ENCODE results near the gene MMADHC. TPM values are rescaled to one million over a fixed set of nuclear protein-coding genes. Genes with fewer than 3 reads are reported as not detected.

The MMADHC gene
- polyA plus RNA-seq, 1 donor (not counting 4 experiments of a cell fraction or from before 2014, with no cell fraction given) = 140 TPM

DNA sequence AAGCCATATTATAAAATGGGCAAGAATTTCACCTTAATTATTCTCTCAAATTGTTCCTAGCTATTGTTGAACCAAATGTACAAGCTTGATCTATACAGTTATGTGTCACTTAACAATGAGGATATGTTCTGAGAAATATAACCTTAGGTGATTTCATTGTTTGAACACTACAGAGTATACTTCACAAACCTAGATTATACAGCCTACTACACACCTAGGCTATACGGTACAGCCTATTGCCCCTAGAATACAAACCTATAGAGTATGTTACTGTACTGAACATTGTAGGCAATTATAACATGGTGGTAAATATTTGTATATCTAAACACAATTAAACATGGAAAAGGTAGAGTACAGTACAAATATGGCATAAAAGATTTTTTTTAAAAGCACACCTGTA is 42.9 kb upstream of the MMADHC start:
- DNase-seq (ENCODE audit: low read depth, low spot score) = no peak
- FAIRE-seq = no peak
- Histone ChIP-seq H3K9ac (ENCODE audit: control insufficient read depth, extremely low read depth, insufficient read depth, low read length) (no peak overlapping the region), H4K20me1 (ENCODE audit: control insufficient read depth, extremely low read depth, insufficient read depth, low read length) (no peaks in the 10 kb centered on the region), H2AFZ (ENCODE audit: control insufficient read depth, low read length) (no peak overlapping the region), H3K27ac (ENCODE audit: control insufficient read depth, insufficient read depth, low read length) (no peak overlapping the region), H3K4me3 (ENCODE audit: control insufficient read depth in 2 of 3, extremely low read depth in 1 of 3, insufficient read depth in 2 of 3, low read depth in 1 of 3, low read length in 3 of 3) (no peak overlapping the region), H3K4me1 (ENCODE audit: control insufficient read depth, extremely low read depth, insufficient read depth, low read length) (no peaks in the 10 kb centered on the region), H3K9me3 (ENCODE audit: control insufficient read depth, low read depth, low read length) (no peaks in the 10 kb centered on the region), H3K27me3 (ENCODE audit: control insufficient read depth, extremely low read depth, insufficient read depth, low read length) (no peaks in the 10 kb centered on the region), H3K4me2 (ENCODE audit: control insufficient read depth, extremely low read depth, insufficient read depth, low read depth, low read length) (no peak overlapping the region), H3K79me2 (ENCODE audit: control insufficient read depth, insufficient read depth, low read length) (no peaks in the 10 kb centered on the region), H3K9me1 (ENCODE audit: control insufficient read depth, extremely low read depth, insufficient read depth, low read length) (no peaks in the 10 kb centered on the region), H3K36me3 (ENCODE audit: control insufficient read depth in 2 of 2, extremely low read depth in 1 of 2, insufficient read depth in 2 of 2, low read length in 2 of 2) (no peaks in the 10 kb centered on the region)
- dilution Hi-C loops (cut with MboI; ENCODE audit: extremely low pct_ligation_motif_present, low sequenced_read_pairs) = no loop called here
- TF ChIP-seq EZH2 (IDR thresholded peaks at IDR 0.05; ENCODE audit: low read length) (no peak), CTCF (optimal IDR thresholded peaks at IDR 0.05 in 1 of 3, IDR thresholded peaks at IDR 0.05 in 1 of 3, conservative IDR thresholded peaks at IDR 0.05 in 1 of 3; ENCODE audit: extremely low read depth in 1 of 3, insufficient read depth in 2 of 3, low read length in 3 of 3) (no peak)

GRCh38 chr2:149629026-149629425 is 41.5 kb upstream of the MMADHC start:
- Histone ChIP-seq H2AFZ (ENCODE audit: control insufficient read depth, low read length) (no peak overlapping the region), H3K27ac (ENCODE audit: control insufficient read depth, insufficient read depth, low read length) (no peak overlapping the region), H3K9ac (ENCODE audit: control insufficient read depth, extremely low read depth, insufficient read depth, low read length) (no peak overlapping the region), H3K4me3 (ENCODE audit: control insufficient read depth in 2 of 3, extremely low read depth in 1 of 3, insufficient read depth in 2 of 3, low read depth in 1 of 3, low read length in 3 of 3) (no peak overlapping the region), H3K27me3 (ENCODE audit: control insufficient read depth, extremely low read depth, insufficient read depth, low read length) (no peaks in the 10 kb centered on the region), H3K9me1 (ENCODE audit: control insufficient read depth, extremely low read depth, insufficient read depth, low read length) (no peaks in the 10 kb centered on the region), H3K36me3 (ENCODE audit: control insufficient read depth in 2 of 2, extremely low read depth in 1 of 2, insufficient read depth in 2 of 2, low read length in 2 of 2) (no peaks in the 10 kb centered on the region), H3K4me2 (ENCODE audit: control insufficient read depth, extremely low read depth, insufficient read depth, low read depth, low read length) (no peak overlapping the region), H4K20me1 (ENCODE audit: control insufficient read depth, extremely low read depth, insufficient read depth, low read length) (no peaks in the 10 kb centered on the region), H3K9me3 (ENCODE audit: control insufficient read depth, low read depth, low read length) (no peaks in the 10 kb centered on the region), H3K4me1 (ENCODE audit: control insufficient read depth, extremely low read depth, insufficient read depth, low read length) (no peaks in the 10 kb centered on the region), H3K79me2 (ENCODE audit: control insufficient read depth, insufficient read depth, low read length) (no peaks in the 10 kb centered on the region)
- DNase-seq (ENCODE audit: low read depth, low spot score) (no peak), FAIRE-seq (no peak)
- no peak for TF ChIP-seq CTCF (optimal IDR thresholded peaks at IDR 0.05 in 1 of 3, IDR thresholded peaks at IDR 0.05 in 1 of 3, conservative IDR thresholded peaks at IDR 0.05 in 1 of 3; ENCODE audit: extremely low read depth in 1 of 3, insufficient read depth in 2 of 3, low read length in 3 of 3)
- no peak for TF ChIP-seq EZH2 (IDR thresholded peaks at IDR 0.05; ENCODE audit: low read length)
- dilution Hi-C loops (cut with MboI; ENCODE audit: extremely low pct_ligation_motif_present, low sequenced_read_pairs) = no loop called here

All from keratinocyte (primary cell).